Fibroblast of the aortic adventitia (primary cell): ENCODE measurements around the gene STRN3. TPM values are rescaled to one million over a fixed set of nuclear protein-coding genes. Genes with fewer than 3 reads are reported as not detected.
"Not testable (repeated sequence)": the region's sequence is repeated elsewhere in the genome, so short reads cannot be mapped to it uniquely, and the experiment has no call there.

ENCODE experiments used
- DNase-seq: peaks from one replicate; pipeline ENCODE4 v3.0.0-alpha.2; 2010; ENCODE audit warnings: low read depth
- H3K4me3 ChIP-seq: 2 replicates; pipeline ENCODE4 v1.5.1; 2011; ENCODE audit warnings: low read depth, mild to moderate bottlenecking, control low read depth, low read length, moderate library complexity
- CTCF ChIP-seq: IDR thresholded peaks from 2 replicates; pipeline ENCODE4 v1.5.1; 2011; ENCODE audit warnings: mild to moderate bottlenecking, low read length, control low read depth, inconsistent platforms; ENCODE audit not compliant: insufficient read depth
- total RNA-seq: library from RNA; depleted of rRNA; stranded (reverse); fragments of >200 nt; gene quantifications from 2 replicates; pipeline ENCODE4 v1.2.3, GENCODE V29; 2012; ENCODE audit warnings: low replicate concordance

Gene STRN3
- total RNA-seq, 1 donor: 51.1 TPM

DNA sequence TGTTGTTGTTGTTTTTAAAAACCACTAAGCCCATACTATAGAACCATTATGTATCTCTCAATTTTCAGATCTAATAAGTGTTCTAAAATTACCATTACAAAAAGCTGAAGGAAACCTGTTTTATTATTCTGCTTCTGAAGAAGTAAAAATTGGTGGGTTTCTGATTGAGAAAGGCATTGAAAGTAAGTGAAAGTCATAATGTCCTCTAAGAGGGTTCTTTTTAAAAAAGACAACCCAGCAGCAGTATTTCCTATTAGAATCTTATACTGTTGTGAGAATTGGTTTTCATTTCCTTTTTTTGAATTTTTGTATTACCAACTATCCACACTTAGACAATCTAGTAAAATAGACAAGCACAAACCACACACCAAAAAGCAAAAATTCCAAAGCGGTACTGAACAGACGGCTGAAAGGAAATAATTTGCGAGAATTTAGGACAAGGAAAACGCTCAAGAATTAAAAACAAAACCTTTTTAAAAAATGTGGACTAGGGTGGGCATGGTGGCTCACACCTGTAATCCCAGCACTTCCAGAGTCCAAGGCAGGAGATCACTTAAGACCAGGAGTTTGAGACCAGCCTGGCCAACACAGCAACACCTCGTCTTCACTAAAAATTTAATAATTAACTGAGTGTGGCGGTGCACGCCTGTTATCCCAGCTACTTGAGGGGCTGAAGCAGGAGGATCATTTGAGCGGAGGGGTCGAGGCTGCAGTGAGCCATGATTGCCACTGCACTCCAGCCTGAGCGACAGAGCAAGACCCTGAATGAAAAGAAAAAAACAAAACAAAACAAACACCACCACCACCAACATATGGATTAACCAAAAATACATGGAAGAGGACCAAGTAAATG, 67.4 kb downstream of the STRN3 start:
- no peak for DNase-seq
- H3K4me3 ChIP-seq: no peak overlapping the region
- no peak for TF ChIP-seq CTCF

DNA sequence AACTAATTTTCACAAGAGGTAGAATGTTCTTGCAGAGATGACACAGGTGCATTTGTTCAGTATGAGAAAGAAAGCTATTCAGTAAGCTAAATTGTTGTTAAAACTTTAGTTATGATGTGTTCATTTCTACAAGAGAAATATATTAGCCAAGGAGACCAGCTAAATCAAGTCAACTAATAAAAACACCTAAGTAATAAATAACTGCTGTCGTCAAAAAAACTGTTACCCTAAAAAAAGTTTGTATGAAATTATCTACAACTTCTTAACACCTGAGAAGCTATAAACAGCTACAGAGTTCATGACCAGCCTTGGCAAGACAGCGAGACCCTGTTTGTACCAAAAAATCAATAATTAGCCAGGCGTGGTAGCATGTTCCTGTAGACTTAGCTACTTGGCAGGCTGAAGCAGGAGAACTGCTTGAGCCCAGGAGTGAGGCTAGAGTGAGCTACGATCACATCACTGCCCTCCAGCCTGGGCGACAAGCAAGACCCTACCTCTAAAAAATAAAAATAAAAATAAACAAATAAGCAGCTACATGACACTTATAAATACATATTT, 68.3 kb downstream of the STRN3 start:
- no peak for TF ChIP-seq CTCF
- no peak for DNase-seq
- no peak overlapping the region for H3K4me3 ChIP-seq

GRCh38 chr14:30949651-30950050, 76.5 kb downstream of the STRN3 start:
- H3K4me3 ChIP-seq: no peak overlapping the region
- DNase-seq: no peak
- no peak for TF ChIP-seq CTCF

DNA sequence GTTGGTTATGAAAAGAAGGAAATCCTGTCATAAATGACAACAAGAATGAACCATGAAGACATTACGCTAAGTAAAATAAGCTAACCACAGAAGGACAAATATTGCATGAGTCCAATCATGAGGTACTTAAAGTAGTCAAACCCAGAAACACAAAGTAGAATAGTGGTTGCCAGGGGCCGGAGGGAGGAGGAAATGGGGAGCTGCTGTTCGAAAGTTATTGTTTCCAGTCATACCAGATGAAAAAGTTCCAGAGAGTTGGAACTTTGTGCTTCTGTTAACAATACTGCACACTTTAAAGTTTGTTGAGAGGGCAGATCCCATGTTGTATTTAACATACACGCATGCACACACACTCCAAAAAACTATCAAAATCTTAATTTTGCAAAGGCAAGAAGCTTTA, 82.5 kb downstream of the STRN3 start:
- no peak overlapping the region for H3K4me3 ChIP-seq
- DNase-seq: no peak
- TF ChIP-seq CTCF: no peak

GRCh38 chr14:30940886-30941285, 85.3 kb downstream of the STRN3 start:
- no peak for DNase-seq
- H3K4me3 ChIP-seq: no peak overlapping the region
- no peak for TF ChIP-seq CTCF

- DNase-seq: no peak
- no peak for TF ChIP-seq CTCF
- no peak overlapping the region for H3K4me3 ChIP-seq
Observed at GRCh38 chr14:30938617-30939016, 87.6 kb downstream of the STRN3 start.

DNA sequence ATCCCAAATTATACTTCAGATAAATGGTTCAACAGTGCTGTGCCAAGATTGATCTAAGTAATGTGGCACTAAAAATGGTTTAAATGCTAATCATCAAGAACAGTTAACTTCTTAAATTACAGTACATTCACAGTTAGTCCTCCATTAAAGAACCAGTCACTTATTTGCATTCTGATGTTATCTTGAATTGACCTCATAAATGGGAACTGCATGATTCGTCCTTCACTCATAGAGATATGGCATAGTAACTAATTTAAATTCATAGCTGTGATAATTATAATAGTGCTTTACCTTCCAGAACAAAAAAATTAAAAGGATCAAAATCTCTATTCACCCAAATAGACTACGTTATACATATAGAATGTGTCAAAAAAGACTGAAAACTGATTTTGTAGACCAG, 90.7 kb downstream of the STRN3 start:
- DNase-seq: no peak
- H3K4me3 ChIP-seq: no peak overlapping the region
- no peak for TF ChIP-seq CTCF

DNA sequence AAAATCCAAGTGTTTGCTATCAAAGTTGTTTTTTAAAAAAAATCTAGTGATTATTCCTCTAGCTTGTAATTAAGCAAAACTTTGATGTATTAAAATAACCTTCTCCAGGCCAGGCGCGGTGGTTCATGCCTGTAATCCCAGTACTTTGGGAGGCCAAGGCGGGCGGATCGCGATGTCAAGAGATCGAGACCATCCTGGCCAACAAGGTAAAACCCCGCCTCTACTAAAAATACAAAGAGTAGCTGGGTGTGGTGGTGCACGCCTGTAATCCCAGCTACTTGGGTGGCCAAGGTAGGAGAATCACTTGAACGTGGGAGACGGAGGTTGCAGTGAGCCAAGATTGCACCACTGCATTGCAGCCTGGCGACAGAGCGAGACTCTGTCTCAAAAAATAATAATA, 92.2 kb downstream of the STRN3 start:
- H3K4me3 ChIP-seq, DNase-seq: not testable (repeated sequence)
